Epithelial cell of prostate (primary cell): ENCODE results near the gene DENND11.

ENCODE experiments used
- DNase-seq: peaks from one replicate; pipeline ENCODE4 v3.0.0-alpha.2; 2011; ENCODE audit warnings: low read depth, low spot score
- H3K27ac ChIP-seq: fragments of 450-650 bp; 2 replicates; pipeline ENCODE4 v1.5.1; 2017; ENCODE audit warnings: mild to moderate bottlenecking

Gene DENND11, protein sequence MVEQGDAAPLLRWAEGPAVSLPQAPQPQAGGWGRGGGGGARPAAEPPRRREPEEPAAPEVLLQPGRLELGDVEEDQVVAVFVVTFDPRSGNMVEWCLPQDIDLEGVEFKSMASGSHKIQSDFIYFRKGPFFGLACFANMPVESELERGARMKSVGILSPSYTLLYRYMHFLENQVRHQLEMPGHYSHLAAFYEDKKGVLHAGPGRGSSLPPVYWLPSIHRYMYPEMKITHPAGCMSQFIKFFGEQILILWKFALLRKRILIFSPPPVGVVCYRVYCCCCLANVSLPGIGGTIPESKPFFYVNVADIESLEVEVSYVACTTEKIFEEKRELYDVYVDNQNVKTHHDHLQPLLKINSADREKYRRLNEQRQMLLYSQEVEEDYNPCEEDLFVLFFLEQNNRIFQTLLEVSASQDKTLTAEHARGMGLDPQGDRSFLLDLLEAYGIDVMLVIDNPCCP

DNA sequence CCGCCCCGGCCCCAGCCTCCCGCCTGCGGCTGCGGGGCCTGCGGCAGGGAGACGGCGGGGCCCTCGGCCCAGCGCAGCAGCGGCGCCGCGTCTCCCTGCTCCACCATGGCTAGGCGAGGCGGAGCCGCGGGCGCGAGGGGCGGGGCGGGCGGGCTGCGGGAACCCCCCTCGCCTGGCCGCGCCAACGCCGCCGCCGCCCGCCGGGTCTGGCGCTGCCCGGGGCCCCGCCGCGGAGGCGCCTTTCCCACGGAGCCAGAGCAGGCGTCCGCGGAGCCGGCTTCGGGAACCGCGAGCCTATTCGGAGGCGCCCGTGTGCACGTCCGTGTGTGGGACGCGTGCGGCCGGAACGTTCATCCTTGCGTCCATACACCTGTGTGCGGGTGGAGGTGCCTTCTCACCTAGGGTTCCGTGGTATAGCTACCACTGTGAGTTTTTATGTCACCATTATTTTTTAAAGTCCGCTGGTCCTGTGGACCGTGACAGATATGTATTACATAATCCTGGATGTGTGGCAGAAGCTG lies at the start of gene DENND11:
Gene DENND11, minus strand, starts transcription at position 120 of the 521 bp plus-strand sequence. Its CDS starts 13 bp downstream, at position 107.
- DNase-seq: no peak
- H3K27ac ChIP-seq: peak within 1 kb of the TSS; percentile 15

- no peak for DNase-seq
Measured at GRCh38 chr7:141748396-141748795, 46.4 kb upstream of the DENND11 start.

GRCh38 chr7:141744131-141744530 lies 42.2 kb upstream of the DENND11 start:
- no peak overlapping the region for H3K27ac ChIP-seq
- no peak for DNase-seq

More at GRCh38 chr7:141748396-141748795, 46.4 kb upstream of the DENND11 start:
- no peak overlapping the region for H3K27ac ChIP-seq

DNA sequence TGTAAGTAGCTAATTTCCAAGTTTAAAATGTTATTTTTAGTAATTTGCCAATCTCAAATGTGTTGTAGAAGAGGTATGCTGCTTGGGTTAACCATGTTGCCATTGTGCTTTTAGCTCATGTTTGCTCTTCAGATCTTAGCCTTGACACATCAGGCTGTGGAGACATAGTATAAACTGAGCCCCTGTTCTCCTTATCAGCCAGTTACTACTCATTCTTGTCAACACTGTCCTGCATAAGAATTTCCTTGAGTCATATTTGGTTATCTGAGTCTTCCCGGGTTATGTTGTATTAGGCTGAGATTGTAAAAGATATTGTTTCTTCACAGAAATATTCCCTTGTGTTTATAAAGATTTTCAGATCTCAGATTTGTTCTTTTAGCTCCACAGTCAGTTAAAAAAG lies 40.3 kb upstream of the DENND11 start:
- DNase-seq: no peak
- H3K27ac ChIP-seq: no peak overlapping the region

- no peak overlapping the region for H3K27ac ChIP-seq
Measured at GRCh38 chr7:141739250-141739649, 37.3 kb upstream of the DENND11 start.

GRCh38 chr7:141738592-141739013 lies 36.6 kb upstream of the DENND11 start:
- H3K27ac ChIP-seq: peak overlapping the region; percentile 79
- no peak for DNase-seq

More at GRCh38 chr7:141739250-141739649, 37.3 kb upstream of the DENND11 start:
- DNase-seq: no peak

DNA sequence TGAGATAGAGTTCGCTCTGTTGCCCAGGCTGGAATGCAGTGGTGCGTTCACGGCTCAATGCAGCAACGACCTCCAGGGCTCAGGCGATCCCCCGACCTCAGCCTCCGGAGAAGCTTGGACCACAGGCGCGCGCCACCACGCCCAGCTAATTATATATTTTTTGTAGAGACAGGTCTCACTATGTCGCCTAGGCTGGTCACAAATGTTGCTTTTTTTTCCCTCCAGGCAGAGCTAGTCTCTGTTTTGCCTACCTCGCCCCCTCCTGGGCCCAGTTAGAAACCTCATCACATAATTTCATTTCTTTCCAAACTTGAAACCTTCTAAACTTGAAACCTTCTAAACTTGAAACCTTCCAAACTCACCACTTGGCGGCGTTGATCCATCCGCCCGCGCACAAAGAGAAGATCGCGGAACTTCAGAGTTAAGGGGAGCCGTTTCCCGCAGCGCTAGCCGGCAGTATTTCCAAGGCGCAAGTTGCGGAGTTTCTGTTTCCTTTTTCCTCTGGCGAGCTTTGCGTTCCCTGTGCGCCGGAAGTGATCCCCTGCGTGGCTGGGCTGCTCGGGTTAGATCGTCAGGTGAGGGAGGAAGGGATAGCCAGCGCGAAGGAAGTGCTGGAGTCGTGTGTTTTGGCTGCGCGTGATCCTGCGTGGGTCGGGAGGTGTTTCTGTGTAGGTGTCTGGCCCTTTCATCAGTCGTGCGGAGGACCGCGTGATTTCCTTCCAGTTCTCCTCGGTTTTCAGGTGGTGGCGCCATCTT lies 36.0 kb upstream of the DENND11 start, which contains the start of gene SSBP1:
Gene SSBP1, plus strand, starts transcription at position 523 of the 756 bp plus-strand sequence. CDS start 809 bp downstream, outside the sequence.
- peak within 1 kb of the TSS; percentile 79 for H3K27ac ChIP-seq
- DNase-seq: peak; percentile 82

GRCh38 chr7:141737118-141737835 lies 35.3 kb upstream of the DENND11 start:
- peak overlapping the region; percentile 79 for H3K27ac ChIP-seq
- DNase-seq: peak; percentile 20

DNA sequence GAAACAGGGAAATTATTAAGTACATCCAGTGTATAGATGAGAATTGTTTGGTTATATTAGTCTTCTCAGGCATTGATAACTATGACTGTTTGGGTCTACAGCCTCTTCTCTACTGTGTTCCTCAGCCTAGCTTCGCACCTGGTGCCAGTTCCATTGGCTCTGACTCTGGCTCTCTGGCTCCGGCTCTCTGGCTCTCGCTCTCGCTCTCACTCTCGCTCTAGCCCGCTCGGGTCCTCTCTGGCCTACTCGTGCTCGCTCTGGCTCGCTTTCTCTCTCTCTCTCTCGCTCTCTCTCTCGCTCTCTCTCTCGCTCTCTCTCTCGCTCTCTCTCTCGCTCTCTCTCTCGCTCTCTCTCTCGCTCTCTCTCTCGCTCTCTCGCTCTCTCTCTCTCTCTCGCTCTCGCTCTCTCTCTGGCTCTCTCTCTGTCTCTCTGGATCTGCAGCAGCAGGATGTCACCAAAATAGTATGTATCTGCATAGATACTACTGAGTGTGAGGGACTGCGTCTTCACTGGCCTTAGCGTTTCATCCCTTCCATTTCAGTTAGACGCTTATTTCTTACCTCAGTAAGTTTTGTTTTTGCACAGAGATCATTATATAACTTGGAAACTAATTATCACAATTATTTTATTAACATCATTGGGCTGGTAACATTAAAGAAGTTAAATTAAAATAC lies 29.6 kb upstream of the DENND11 start:
- H3K27ac ChIP-seq: no peak overlapping the region
- no peak for DNase-seq

DNA sequence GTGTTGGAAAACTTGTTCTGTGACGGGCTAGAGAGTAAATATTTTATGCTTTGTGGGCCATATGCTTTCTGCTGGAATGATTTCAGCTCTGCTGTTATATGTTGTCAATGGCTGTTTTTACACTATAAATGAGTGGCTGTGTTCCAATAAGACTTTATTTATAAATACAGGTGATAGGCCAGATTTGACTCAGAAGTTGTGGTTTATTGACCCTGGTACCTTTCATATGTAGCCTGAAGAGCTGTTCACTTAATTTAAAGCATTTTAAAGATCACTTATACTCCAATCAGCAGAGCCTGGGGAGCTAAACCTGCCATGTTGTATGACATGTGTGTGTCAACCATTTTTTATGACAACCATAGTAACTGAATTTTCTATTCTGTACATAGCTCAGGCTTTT lies 27.1 kb upstream of the DENND11 start:
- DNase-seq: no peak
- no peak overlapping the region for H3K27ac ChIP-seq

- no peak for DNase-seq
- no peak overlapping the region for H3K27ac ChIP-seq
Measured at GRCh38 chr7:141722529-141722928, 20.6 kb upstream of the DENND11 start.

GRCh38 chr7:141717450-141717849 lies 15.5 kb upstream of the DENND11 start:
- DNase-seq: no peak
- H3K27ac ChIP-seq: no peak overlapping the region

GRCh38 chr7:141715794-141716689 lies 14.1 kb upstream of the DENND11 start:
- H3K27ac ChIP-seq: no peak overlapping the region
- no peak for DNase-seq

GRCh38 chr7:141715018-141715417 lies 13.1 kb upstream of the DENND11 start:
- H3K27ac ChIP-seq: no peak overlapping the region
- no peak for DNase-seq

- DNase-seq: no peak
- no peak overlapping the region for H3K27ac ChIP-seq
Measured at GRCh38 chr7:141714571-141714970, 12.6 kb upstream of the DENND11 start.

DNA sequence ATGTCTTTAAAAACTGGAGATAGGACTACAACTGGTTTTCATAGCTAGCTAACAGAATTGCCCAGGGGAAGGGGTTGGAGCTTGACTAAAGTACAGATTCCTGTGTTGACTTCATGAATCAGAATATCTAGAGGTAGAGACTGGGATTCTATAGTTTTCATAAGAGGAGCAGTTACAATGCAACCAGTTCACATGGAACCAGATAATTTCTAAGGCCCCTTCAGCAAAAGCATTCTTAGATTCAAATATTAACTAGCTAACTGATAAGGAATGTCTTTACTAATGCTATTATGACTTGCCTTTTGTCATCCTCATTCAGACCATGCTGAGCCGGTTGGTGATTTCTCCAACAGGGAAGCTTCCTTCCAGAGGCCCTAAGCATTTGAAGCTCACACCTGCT lies 11.9 kb upstream of the DENND11 start:
- H3K27ac ChIP-seq: no peak overlapping the region
- DNase-seq: no peak

- H3K27ac ChIP-seq: no peak overlapping the region
Measured at GRCh38 chr7:141712603-141713255, 10.8 kb upstream of the DENND11 start.

GRCh38 chr7:141710301-141710700 lies 8.3 kb upstream of the DENND11 start:
- no peak for DNase-seq
- peak overlapping the region; percentile 59 for H3K27ac ChIP-seq

More at GRCh38 chr7:141712603-141713255, 10.8 kb upstream of the DENND11 start:
- DNase-seq: no peak
